Kidney (tissue), 14 donors: Measurements from ENCODE around the gene GSTM4. TPM values are rescaled to one million over a fixed set of nuclear protein-coding genes. Genes with fewer than 3 reads are reported as not detected.

Experiments used
- DNase-seq, 5 donors: peaks; one replicate each; pipeline ENCODE4 v3.0.0-alpha.2; 2013 to 2020
- FAIRE-seq: peaks from 2 replicates; lab custom pipeline; 2012; peaks lifted over from hg19 to GRCh38; lab: Jason Lieb, UNC
- H3K27ac ChIP-seq, 2 donors: one replicate each; pipeline ENCODE4 v1.7.0; 2013; ENCODE audit warnings: low read depth in 2 of 2, low read length in 2 of 2, inconsistent platforms in 1 of 2
- H3K27me3 ChIP-seq: one replicate; pipeline ENCODE4 v1.7.1; 2013; ENCODE audit warnings: low read length, inconsistent platforms; ENCODE audit not compliant: control insufficient read depth, insufficient read depth
- H3K36me3 ChIP-seq, 3 donors: one replicate each; pipeline versions ENCODE4 v1.7.0 to v1.7.1; 2013; ENCODE audit warnings: low read length in 3 of 3, control low read depth in 1 of 3, inconsistent platforms in 1 of 3; ENCODE audit not compliant: insufficient read depth in 3 of 3, control insufficient read depth in 2 of 3
- H3K4me1 ChIP-seq, 3 donors: one replicate each; pipeline versions ENCODE4 v1.7.0 to v1.7.1; 2013; ENCODE audit warnings: low read length in 3 of 3, inconsistent platforms in 1 of 3, low read depth in 1 of 3; ENCODE audit not compliant: control insufficient read depth in 2 of 3, insufficient read depth in 2 of 3
- H3K4me3 ChIP-seq, 3 donors: one replicate each; pipeline versions ENCODE4 v1.7.0 to v1.8.1; 2013; ENCODE audit warnings: low read length in 3 of 3, control low read depth in 1 of 3, inconsistent platforms in 1 of 3
- H3K9ac ChIP-seq, 3 donors: one replicate each; pipeline versions ENCODE4 v1.7.0 to v1.7.1; 2013; ENCODE audit warnings: low read length in 3 of 3, control low read depth in 1 of 3, inconsistent platforms in 1 of 3
- H3K9me3 ChIP-seq, 3 donors: one replicate each; pipeline versions ENCODE4 v1.7.0 to v1.7.1; 2013; ENCODE audit warnings: low read length in 3 of 3, control low read depth in 1 of 3, inconsistent platforms in 1 of 3; ENCODE audit not compliant: control insufficient read depth in 2 of 3, insufficient read depth in 1 of 3
- CTCF ChIP-seq: IDR thresholded peaks from 3 replicates; pipeline ENCODE4 v1.5.1; 2012; ENCODE audit warnings: mild to moderate bottlenecking, moderate library complexity, borderline replicate concordance; ENCODE audit not compliant: insufficient read depth; ENCODE audit errors: extremely low read depth
- intact Hi-C: fragments of 100-400 bp; cut with DNase I; formaldehyde crosslinking; loops from one replicate; pipeline ENCODE4 v1.11.1; 2022
- polyA plus RNA-seq: library from polyadenylated mRNA; stranded (reverse); fragments of 350-450 nt; fragmentation: Illumina TruSeq; extraction: RNeasy Lipid Tissue Mini Kit (QIAGEN cat#74804); gene quantifications from one replicate; pipeline ENCODE4 v1.2.3, GENCODE V29; 2014; ENCODE audit warnings: low read depth, low replicate concordance; ENCODE audit not compliant: insufficient read depth
- total RNA-seq: library from RNA; stranded (reverse); fragmentation: NEBNext Ultra II Directional; extraction: Animal tissue kit (Norgen Biotek cat#: 25700); gene quantifications from one replicate; pipeline ENCODE4 v1.2.1, GENCODE V29; 2021
- donor health status: control.
- donor health status: control.
- donor health status: control.
- donor health status: control.
- donor health status: control.
- donor health status: DM: yes; HTN: yes; CAD: no.
- donor health status: Normal renal cell carcinoma (clear cell type).

GSTM4 gene
- total and polyA plus RNA-seq, 2 donors from 2014 or later = 34.0 to 117 TPM

- intact Hi-C loops = no loop called here
- Histone ChIP-seq H3K9ac (no peak overlapping the region), H3K9me3 (no peaks in the 10 kb centered on the region), H3K36me3 (no peaks in the 10 kb centered on the region), H3K4me3 (no peak overlapping the region), H3K27me3 (no peaks in the 10 kb centered on the region), H3K4me1 (peaks cover 0 to 9% (median 7%) of the 10 kb centered on the region in 3 donors), H3K27ac (no peak overlapping the region)
- FAIRE-seq = no peak
- DNase-seq = peak in 1 of 5 donors; percentile 35
- TF ChIP-seq CTCF = no peak
Observed at GRCh38 chr1:109639063-109639840, 16.6 kb upstream of the GSTM4 start.

- H3K27ac ChIP-seq = no peak overlapping the region
- peaks cover 0 to 9% (median 4%) of the 10 kb centered on the region in 3 donors for H3K4me1 ChIP-seq
- H3K27me3 ChIP-seq = no peaks in the 10 kb centered on the region
- FAIRE-seq (no peak), DNase-seq (peak in 1 of 5 donors; percentile 28)
- no peaks in the 10 kb centered on the region for H3K36me3 ChIP-seq
- no peak overlapping the region for H3K9ac ChIP-seq
- TF ChIP-seq CTCF = no peak
- H3K4me3 ChIP-seq = no peak overlapping the region
- intact Hi-C loops = loop anchor here (5.0 kb wide), 1 partner anchor 132 kb away; no protein-coding TSS in a partner anchor
- H3K9me3 ChIP-seq = no peaks in the 10 kb centered on the region
Observed at GRCh38 chr1:109639841-109640184, 16.1 kb upstream of the GSTM4 start.

DNA sequence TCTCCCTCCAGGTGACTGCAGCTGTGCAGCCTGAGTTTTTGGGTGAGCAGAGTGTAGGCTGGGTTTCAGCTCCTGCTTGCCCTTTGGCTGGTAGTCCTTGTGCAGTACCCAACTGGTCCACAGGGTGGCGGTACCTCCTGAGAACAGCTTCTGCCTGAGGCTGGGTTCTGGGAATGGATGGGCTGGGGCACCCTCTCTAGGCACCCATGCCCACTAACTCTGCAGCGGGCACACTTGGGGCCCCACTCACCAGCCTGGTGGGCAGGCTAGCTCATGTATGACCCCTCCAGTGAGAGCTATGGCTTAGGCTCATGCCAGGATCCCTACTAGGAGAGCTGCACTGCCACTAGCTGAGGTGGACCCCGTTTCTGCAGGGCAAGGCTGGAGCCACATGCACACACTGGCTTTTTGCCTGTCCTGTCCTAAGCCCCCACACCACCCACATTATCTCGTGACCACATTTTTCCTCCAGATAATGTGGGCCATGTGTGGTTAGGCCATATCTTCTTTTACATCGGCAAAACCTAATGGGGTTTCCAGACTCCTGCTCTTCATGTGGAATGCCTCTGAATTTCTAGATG is 15.5 kb upstream of the GSTM4 start:
- peaks cover 0 to 9% (median 4%) of the 10 kb centered on the region in 3 donors for H3K4me1 ChIP-seq
- no peak overlapping the region for H3K27ac ChIP-seq
- intact Hi-C loops = loop anchor here (5.0 kb wide), 1 partner anchor 132 kb away; no protein-coding TSS in a partner anchor
- no peaks in the 10 kb centered on the region for H3K36me3 ChIP-seq
- no peak overlapping the region for H3K4me3 ChIP-seq
- H3K27me3 ChIP-seq = no peaks in the 10 kb centered on the region
- H3K9ac ChIP-seq = no peak overlapping the region
- TF ChIP-seq CTCF = peak; percentile 95
- FAIRE-seq (no peak), DNase-seq (peak in 4 of 5 donors; percentile 58 to 89 (median 80))
- H3K9me3 ChIP-seq = no peaks in the 10 kb centered on the region
